GM23338 (cell line): ENCODE measurements around the gene TBC1D12. TPM values are rescaled to one million over a fixed set of nuclear protein-coding genes. Genes with fewer than 3 reads are reported as not detected.

ENCODE experiments used
- ATAC-seq: fragments of 200-7000 bp; cut with Tn5 transposase; 3 replicates; pipeline ENCODE4 v1.9.1; 2020
- DNase-seq: peaks from one replicate; pipeline ENCODE4 v3.0.0-alpha.2; 2015; ENCODE audit warnings: low spot score
- H2AFZ ChIP-seq: fragments of 200-600 bp; sonication (generic); 2 replicates; pipeline ENCODE4 v1.8.0; 2016; ENCODE audit warnings: antibody characterized with exemption, mild to moderate bottlenecking, moderate library complexity
- H3F3A ChIP-seq: fragments of 200-600 bp; sonication (generic); replicated peaks from 2 replicates; pipeline ENCODE4 v1.8.0; 2017; ENCODE audit warnings: antibody characterized with exemption, mixed run types, low read depth
- H3K27ac ChIP-seq: fragments of 200-600 bp; sonication (generic); 2 replicates; pipeline ENCODE4 v1.6.1; 2016; ENCODE audit warnings: low read depth
- H3K27me3 ChIP-seq: fragments of 200-600 bp; sonication (generic); 2 replicates; pipeline ENCODE4 v1.8.0; 2016; ENCODE audit warnings: mild to moderate bottlenecking, mixed run types, moderate library complexity; ENCODE audit not compliant: insufficient read depth
- H3K36me3 ChIP-seq: fragments of 200-600 bp; sonication (generic); 2 replicates; pipeline ENCODE4 v1.8.0; 2016; ENCODE audit warnings: mild to moderate bottlenecking; ENCODE audit not compliant: insufficient read depth
- H3K4me1 ChIP-seq: fragments of 200-600 bp; sonication (generic); 2 replicates; pipeline ENCODE4 v1.8.0; 2016; ENCODE audit warnings: mild to moderate bottlenecking, moderate library complexity; ENCODE audit not compliant: insufficient read depth
- H3K4me2 ChIP-seq: fragments of 200-600 bp; sonication (generic); 2 replicates; pipeline ENCODE4 v1.7.1; 2017; ENCODE audit warnings: mixed run types
- H3K4me3 ChIP-seq: fragments of 200-600 bp; sonication (generic); 2 replicates; pipeline ENCODE4 v1.6.1; 2016; ENCODE audit warnings: mixed run types
- H3K79me2 ChIP-seq: fragments of 200-600 bp; sonication (generic); replicated peaks from 2 replicates; pipeline ENCODE4 v1.8.0; 2017; ENCODE audit warnings: mild to moderate bottlenecking; ENCODE audit not compliant: insufficient read depth
- H3K9me2 ChIP-seq: fragments of 200-600 bp; sonication (generic); 2 replicates; pipeline ENCODE4 v1.8.0; 2017; ENCODE audit not compliant: insufficient read depth
- H4K20me1 ChIP-seq: fragments of 200-600 bp; sonication (generic); replicated peaks from 2 replicates; pipeline ENCODE4 v1.8.0; 2017; ENCODE audit warnings: mild to moderate bottlenecking; ENCODE audit not compliant: insufficient read depth
- H3K27ac Mint-ChIP-seq: 2 replicates; pipeline ENCODE4 v1.8.0; 2020; ENCODE audit warnings: inconsistent platforms, mild to moderate bottlenecking, moderate library complexity, mixed read lengths
- H3K27me3 Mint-ChIP-seq: 3 replicates; pipeline ENCODE4 v1.8.0; 2022; ENCODE audit warnings: low read depth, mild to moderate bottlenecking, moderate library complexity, mixed read lengths, inconsistent platforms; ENCODE audit not compliant: insufficient read depth, poor library complexity
- H3K36me3 Mint-ChIP-seq: 3 replicates; pipeline ENCODE4 v1.8.0; 2021; ENCODE audit warnings: low read depth, mild to moderate bottlenecking, inconsistent platforms, moderate library complexity, mixed read lengths
- H3K4me1 Mint-ChIP-seq: 3 replicates; pipeline ENCODE4 v1.8.0; 2020; ENCODE audit warnings: mild to moderate bottlenecking, inconsistent platforms, mixed read lengths
- H3K4me3 Mint-ChIP-seq: 3 replicates; pipeline ENCODE4 v1.8.0; 2021; ENCODE audit warnings: moderate library complexity, mild to moderate bottlenecking, inconsistent platforms, mixed read lengths
- H3K9me3 Mint-ChIP-seq: 3 replicates; pipeline ENCODE4 v1.8.0; 2020; ENCODE audit warnings: moderate library complexity, mild to moderate bottlenecking, inconsistent platforms, mixed read lengths
- CREB1 ChIP-seq: fragments of 250-450 bp; sonication (Bioruptor Pico); IDR thresholded peaks from 2 replicates; pipeline ENCODE4 v1.5.0; 2020; ENCODE audit warnings: low read depth, mild to moderate bottlenecking, moderate library complexity
- ETS1 ChIP-seq: IDR thresholded peaks from 2 replicates; pipeline ENCODE4 v1.6.1; 2016; ENCODE audit warnings: antibody characterized with exemption
- EZH2 ChIP-seq: fragments of 200-600 bp; sonication (generic); IDR thresholded peaks from one replicate; pipeline ENCODE4 v1.8.0; 2017; ENCODE audit warnings: antibody characterized with exemption, mild to moderate bottlenecking, low read depth; ENCODE audit not compliant: unreplicated experiment
- EZH2phosphoT487 ChIP-seq: fragments of 200-600 bp; sonication (generic); IDR thresholded peaks from one replicate; pipeline ENCODE4 v1.8.1; 2018; ENCODE audit warnings: antibody characterized with exemption; ENCODE audit not compliant: unreplicated experiment
- JUNB ChIP-seq: IDR thresholded peaks from one replicate; pipeline ENCODE4 v1.6.1; 2016; ENCODE audit warnings: antibody characterized with exemption; ENCODE audit not compliant: unreplicated experiment
- NANOG ChIP-seq: IDR thresholded peaks from 2 replicates; pipeline ENCODE4 v1.6.1; 2016; ENCODE audit warnings: antibody characterized with exemption, borderline replicate concordance
- POLR2AphosphoS5 ChIP-seq: IDR thresholded peaks from 2 replicates; pipeline ENCODE4 v1.6.1; 2016; ENCODE audit warnings: antibody characterized with exemption, low read depth
- REST ChIP-seq: IDR thresholded peaks from one replicate; pipeline ENCODE4 v1.6.1; 2018; ENCODE audit warnings: antibody characterized with exemption; ENCODE audit not compliant: unreplicated experiment
- STAT1 ChIP-seq: IDR thresholded peaks from one replicate; pipeline ENCODE4 v1.6.1; 2016; ENCODE audit warnings: antibody characterized with exemption; ENCODE audit not compliant: unreplicated experiment
- ZNF114 ChIP-seq: fragments of 250-450 bp; sonication (Bioruptor Pico); IDR thresholded peaks from 2 replicates; pipeline ENCODE4 v1.5.0; 2020; ENCODE audit warnings: mild to moderate bottlenecking, moderate library complexity
- ZNF331 ChIP-seq: fragments of 250-450 bp; sonication (Bioruptor Pico); IDR thresholded peaks from 2 replicates; pipeline ENCODE4 v1.5.0; 2020; ENCODE audit warnings: low read depth, mild to moderate bottlenecking, moderate library complexity
- ZNF462 ChIP-seq: fragments of 250-450 bp; sonication (Bioruptor Pico); IDR thresholded peaks from 2 replicates; pipeline ENCODE4 v1.5.0; 2020; ENCODE audit warnings: mild to moderate bottlenecking, moderate library complexity
- polyA plus RNA-seq: library from polyadenylated mRNA; unstranded; fragments of >200 nt; fragmentation: Nextera tagmentation; extraction: Ambion mirVana; gene quantifications from 2 replicates; pipeline ENCODE4 v1.2.1, GENCODE V29; 2016
- total RNA-seq: library from RNA; depleted of rRNA; stranded (reverse); fragments of >200 nt; shearing (Covaris generic); gene quantifications from 2 replicates; pipeline ENCODE4 v1.2.3, GENCODE V29; 2014
- TF ChIP-seq, protein P1 (sequence below), 2 experiments: fragments of 200-600 bp in 1 of 2; sonication (generic) in 1 of 2; conservative IDR thresholded peaks; 2 replicates each; pipeline versions ENCODE4 v1.5.1 to v1.6.1; 2016 to 2017; ENCODE audit warnings: antibody characterized with exemption in 2 of 2, low read depth in 2 of 2, mild to moderate bottlenecking in 2 of 2, moderate library complexity in 1 of 2

TBC1D12 gene
- total and polyA plus RNA-seq, 2 experiments from 2014 or later, result 2.3 to 3.6 TPM

DNA sequence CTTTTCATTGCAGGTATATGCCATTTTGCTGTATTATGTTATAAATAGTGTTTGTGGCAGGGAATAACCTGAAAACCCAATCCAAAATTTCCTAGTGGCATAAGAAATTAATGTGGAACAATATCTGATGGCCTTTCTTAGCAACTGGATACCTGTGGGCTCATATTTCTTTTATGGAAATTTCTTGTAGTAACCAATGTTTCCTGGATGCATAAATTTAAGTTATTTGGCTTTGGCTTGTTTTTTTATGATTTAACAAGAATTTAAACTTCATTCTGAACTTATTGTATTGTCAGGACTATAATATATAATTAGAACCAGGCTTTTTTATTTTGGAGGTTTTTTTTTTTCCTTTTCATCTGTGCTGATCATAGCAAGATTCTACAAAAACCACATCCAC, 30.1 kb downstream of the TBC1D12 start:
- TF ChIP-seq CREB1 (CRISPR knock-in tag) (no peak), REST (no peak), STAT1 (no peak), ZNF462 (CRISPR knock-in tag) (no peak), EZH2phosphoT487 (no peak), JUNB (no peak), POLR2AphosphoS5 (no peak), NANOG (no peak), ZNF114 (CRISPR knock-in tag) (no peak), ETS1 (no peak), ZNF331 (CRISPR knock-in tag) (no peak), EZH2 (no peak)
- TF ChIP-seq, protein P1, sequence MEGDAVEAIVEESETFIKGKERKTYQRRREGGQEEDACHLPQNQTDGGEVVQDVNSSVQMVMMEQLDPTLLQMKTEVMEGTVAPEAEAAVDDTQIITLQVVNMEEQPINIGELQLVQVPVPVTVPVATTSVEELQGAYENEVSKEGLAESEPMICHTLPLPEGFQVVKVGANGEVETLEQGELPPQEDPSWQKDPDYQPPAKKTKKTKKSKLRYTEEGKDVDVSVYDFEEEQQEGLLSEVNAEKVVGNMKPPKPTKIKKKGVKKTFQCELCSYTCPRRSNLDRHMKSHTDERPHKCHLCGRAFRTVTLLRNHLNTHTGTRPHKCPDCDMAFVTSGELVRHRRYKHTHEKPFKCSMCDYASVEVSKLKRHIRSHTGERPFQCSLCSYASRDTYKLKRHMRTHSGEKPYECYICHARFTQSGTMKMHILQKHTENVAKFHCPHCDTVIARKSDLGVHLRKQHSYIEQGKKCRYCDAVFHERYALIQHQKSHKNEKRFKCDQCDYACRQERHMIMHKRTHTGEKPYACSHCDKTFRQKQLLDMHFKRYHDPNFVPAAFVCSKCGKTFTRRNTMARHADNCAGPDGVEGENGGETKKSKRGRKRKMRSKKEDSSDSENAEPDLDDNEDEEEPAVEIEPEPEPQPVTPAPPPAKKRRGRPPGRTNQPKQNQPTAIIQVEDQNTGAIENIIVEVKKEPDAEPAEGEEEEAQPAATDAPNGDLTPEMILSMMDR (conservative IDR thresholded peaks at IDR 0.05; ENCODE audit: low read depth in 2 of 2), result no peak
- Histone ChIP-seq H3K4me2 (no peak overlapping the region), H4K20me1 (no peaks in the 10 kb centered on the region), H3K9me2 (no peaks in the 10 kb centered on the region), H3K4me1 (no peaks in the 10 kb centered on the region), H3K79me2 (no peaks in the 10 kb centered on the region), H3K27ac (no peak overlapping the region), H3K27me3 (no peaks in the 10 kb centered on the region), H2AFZ (no peak overlapping the region), H3F3A (no peaks in the 10 kb centered on the region), H3K36me3 (no peaks in the 10 kb centered on the region), H3K4me3 (no peak overlapping the region)
- Mint-ChIP-seq H3K4me3 (no peak overlapping the region), H3K4me1 (0 out of 3 replicates have a peak, but pooled peaks cover 6% of the 10 kb centered on the region), H3K9me3 (peaks cover 9% of the 10 kb centered on the region; the same call in 2 of the 3 replicates), H3K36me3 (peaks cover 5% of the 10 kb centered on the region; the same call in 2 of the 3 replicates), H3K27ac (no peak overlapping the region), H3K27me3 (no peaks in the 10 kb centered on the region)
- no peak for DNase-seq
- ATAC-seq, result no peak
